HepG2 (cell line): ENCODE results near the gene RRAD. TPM values are rescaled to one million over a fixed set of nuclear protein-coding genes. Genes with fewer than 3 reads are reported as not detected.
A peak's percentile ranks its signal among the peaks of the same experiment; 100 is the strongest.

ENCODE experiments used
- ATAC-seq: fragments of 200-7000 bp; cut with Tn5 transposase; 3 replicates; pipeline ENCODE4 v1.9.1; 2020; ENCODE audit warnings: mild to moderate bottlenecking, moderate library complexity
- BruUV-seq: library from RNA; stranded (reverse); fragments of 400-500 nt; replicated peaks from 2 replicates; lab custom pipeline; 2021; lab: Mats Ljungman, UMichigan
- CTCF ChIA-PET: fragments of 300-600 bp; formaldehyde crosslinking; extraction: SDS; loops from one replicate; lab custom pipeline; 2021; ENCODE audit warnings: low total read pairs, inconsistent platforms, low intra/inter-chr PET ratio; lab: Yijun Ruan, JAX
- POLR2A ChIA-PET: fragments of 350-600 bp; sonication (Branson Sonifier 250); formaldehyde crosslinking; loops from one replicate; lab custom pipeline; 2020; ENCODE audit warnings: antibody characterized with exemption, inconsistent platforms; lab: Yijun Ruan, JAX
- DNase-seq: peaks from one replicate; pipeline ENCODE4 v3.0.0-alpha.2; 2015; ENCODE audit warnings: low spot score
- FAIRE-seq: peaks from 3 replicates; lab custom pipeline; 2011; peaks lifted over from hg19 to GRCh38; lab: Jason Lieb, UNC
- H2AFZ ChIP-seq: one replicate; pipeline ENCODE4 v1.6.1; 2011; ENCODE audit warnings: low read length, inconsistent platforms
- H3K27ac ChIP-seq: fragments of 300-600 bp; 3 replicates; pipeline ENCODE4 v1.8.0; 2011; ENCODE audit warnings: mixed run types, mild to moderate bottlenecking, mixed read lengths, low read length, inconsistent platforms; ENCODE audit not compliant: insufficient read depth; ENCODE audit errors: extremely low read length
- H3K27me3 ChIP-seq, 2 experiments: fragments of 200-600 bp in 1 of 2; 2 replicates in 1 of 2; 3 replicates in 1 of 2; pipeline versions ENCODE4 v1.6.0 to v1.8.0; 2011; ENCODE audit warnings: low read length in 2 of 2, mild to moderate bottlenecking in 2 of 2, moderate library complexity in 2 of 2, inconsistent platforms in 1 of 2; ENCODE audit not compliant: insufficient read depth in 2 of 2, control insufficient read depth in 1 of 2
- H3K36me3 ChIP-seq, 2 experiments: fragments of 200-600 bp in 1 of 2; replicated peaks in 1 of 2; 2 replicates in 1 of 2; 3 replicates in 1 of 2; pipeline versions ENCODE4 v1.5.1 to v1.8.0; 2011; ENCODE audit warnings: low read length in 2 of 2, inconsistent platforms in 1 of 2; ENCODE audit not compliant: insufficient read depth in 2 of 2, control insufficient read depth in 1 of 2
- H3K4me1 ChIP-seq: 2 replicates; pipeline ENCODE4 v1.5.1; 2012; ENCODE audit warnings: low read length, inconsistent platforms; ENCODE audit not compliant: insufficient read depth
- H3K4me2 ChIP-seq: 2 replicates; pipeline ENCODE4 v1.6.0; 2011; ENCODE audit warnings: low read depth, low read length, inconsistent platforms
- H3K4me3 ChIP-seq, 3 experiments: fragments of 200-600 bp in 1 of 3; sonication (generic), shearing (Covaris generic) in 1 of 3; replicated peaks in 1 of 3; 2 replicates each; pipeline ENCODE4 v1.5.1; 2011 to 2016; ENCODE audit warnings: low read length in 3 of 3, inconsistent platforms in 2 of 3, low read depth in 2 of 3, mild to moderate bottlenecking in 2 of 3, control low read depth in 1 of 3, mixed read lengths in 1 of 3; ENCODE audit not compliant: insufficient read depth in 1 of 3
- H3K79me2 ChIP-seq: one replicate; pipeline ENCODE4 v1.6.1; 2011; ENCODE audit warnings: low read length, inconsistent platforms; ENCODE audit not compliant: insufficient read depth
- H3K9ac ChIP-seq: 2 replicates; pipeline ENCODE4 v1.6.0; 2011; ENCODE audit warnings: mild to moderate bottlenecking, low read depth, low read length, inconsistent platforms; ENCODE audit not compliant: insufficient read depth
- H3K9me3 ChIP-seq: 2 replicates; pipeline ENCODE4 v1.5.1; 2012; ENCODE audit warnings: mild to moderate bottlenecking, low read length
- H4K20me1 ChIP-seq: 2 replicates; pipeline ENCODE4 v1.6.0; 2011; ENCODE audit warnings: inconsistent platforms, mild to moderate bottlenecking, low read length, moderate library complexity; ENCODE audit not compliant: insufficient read depth
- ETS1 ChIP-seq: sonication (generic); formaldehyde crosslinking; IDR thresholded peaks from 2 replicates; pipeline ENCODE4 v1.4.0; 2020; ENCODE audit warnings: missing genetic modification reagents
- HDAC1 ChIP-seq: sonication (generic); formaldehyde crosslinking; IDR thresholded peaks from 2 replicates; pipeline ENCODE4 v1.5.1; 2020; ENCODE audit warnings: mild to moderate bottlenecking, missing genetic modification reagents
- HDAC2 ChIP-seq: sonication (generic); formaldehyde crosslinking; IDR thresholded peaks from 2 replicates; pipeline ENCODE4 v1.4.0; 2020; ENCODE audit warnings: missing genetic modification reagents
- PRDM4 ChIP-seq: sonication (generic); formaldehyde crosslinking; IDR thresholded peaks from 2 replicates; pipeline ENCODE4 v1.9.0; 2021; ENCODE audit warnings: missing genetic modification reagents, borderline replicate concordance
- PREB ChIP-seq: sonication (generic); formaldehyde crosslinking; IDR thresholded peaks from 2 replicates; pipeline ENCODE4 v1.4.0; 2020; ENCODE audit warnings: missing genetic modification reagents
- RFXANK ChIP-seq: IDR thresholded peaks from 2 replicates; pipeline ENCODE4 v1.6.1; 2016
- SMC3 ChIP-seq: IDR thresholded peaks from 2 replicates; pipeline ENCODE4 v1.6.1; 2011; ENCODE audit warnings: low read length, improper control_type of control experiment
- SNAPC5 ChIP-seq: sonication (generic); formaldehyde crosslinking; IDR thresholded peaks from 2 replicates; pipeline ENCODE4 v1.8.1; 2023; ENCODE audit warnings: mild to moderate bottlenecking, missing genetic modification reagents, borderline replicate concordance
- SSRP1 ChIP-seq: IDR thresholded peaks from 2 replicates; pipeline ENCODE4 v1.6.1; 2016; ENCODE audit warnings: control low read depth
- THAP7 ChIP-seq: sonication (generic); formaldehyde crosslinking; IDR thresholded peaks from 2 replicates; pipeline ENCODE4 v1.8.1; 2023; ENCODE audit warnings: mild to moderate bottlenecking, missing genetic modification reagents
- ZKSCAN5 ChIP-seq: sonication (generic); formaldehyde crosslinking; IDR thresholded peaks from 2 replicates; pipeline ENCODE4 v1.5.1; 2020; ENCODE audit warnings: mild to moderate bottlenecking, missing genetic modification reagents
- ZMAT3 ChIP-seq: sonication (generic); formaldehyde crosslinking; conservative IDR thresholded peaks from 2 replicates; pipeline ENCODE4 v1.7.0; 2021; ENCODE audit warnings: missing genetic modification reagents
- ZNF101 ChIP-seq: sonication (generic); formaldehyde crosslinking; IDR thresholded peaks from 2 replicates; pipeline ENCODE4 v1.4.0; 2020; ENCODE audit warnings: mild to moderate bottlenecking, low read depth, missing genetic modification reagents, borderline replicate concordance
- ZNF138 ChIP-seq: sonication (generic); formaldehyde crosslinking; IDR thresholded peaks from 2 replicates; pipeline ENCODE4 v1.5.0; 2020; ENCODE audit warnings: mild to moderate bottlenecking, low read depth, missing genetic modification reagents
- ZNF143 ChIP-seq: sonication (generic); formaldehyde crosslinking; IDR thresholded peaks from 2 replicates; pipeline ENCODE4 v1.4.0; 2020; ENCODE audit warnings: missing genetic modification reagents
- ZNF33B ChIP-seq: sonication (generic); formaldehyde crosslinking; IDR thresholded peaks from 2 replicates; pipeline ENCODE4 v1.5.1; 2020; ENCODE audit warnings: mild to moderate bottlenecking, missing genetic modification reagents
- ZNF510 ChIP-seq: sonication (generic); formaldehyde crosslinking; IDR thresholded peaks from 2 replicates; pipeline ENCODE4 v1.4.0; 2020; ENCODE audit warnings: low read depth, mild to moderate bottlenecking, missing genetic modification reagents
- ZNF644 ChIP-seq: IDR thresholded peaks from 2 replicates; pipeline ENCODE4 v1.6.1; 2016; ENCODE audit warnings: low read depth
- ZNF746 ChIP-seq: sonication (generic); formaldehyde crosslinking; IDR thresholded peaks from 2 replicates; pipeline ENCODE4 v1.8.0; 2022; ENCODE audit warnings: mild to moderate bottlenecking, missing genetic modification reagents
- WGBS: methylation state at CpG from one replicate; pipeline ENCODE4 v1.1.6; 2017; ENCODE audit warnings: low lambda C conversion rate; 5-methylcytosine and 5-hydroxymethylcytosine counted together
- in situ Hi-C: cut with HindIII; loops from 2 replicates; pipeline ENCODE4 v1.10.0; 2017; ENCODE audit warnings: low pct_unique_long_range_greater_than_20kb; ENCODE audit not compliant: extremely low pct_ligation_motif_present
- intact Hi-C: fragments of 100-400 bp; cut with micrococcal nuclease; formaldehyde crosslinking; loops from one replicate; pipeline ENCODE4 v1.10.0; 2022; ENCODE audit not compliant: unreplicated experiment
- polyA plus RNA-seq, 8 experiments: library from polyadenylated mRNA; depleted of rRNA in 3 of 8; stranded (reverse) in 7 of 8; unstranded in 1 of 8; fragments of >200 nt; fragmentation: Illumina TruSeq in 4 of 8; extraction: Trizol in 4 of 8; gene quantifications; 2 replicates each; pipeline versions ENCODE4 v1.2.1 to v1.2.3, GENCODE V29; 2011 to 2016; ENCODE audit warnings: low read depth in 4 of 8, missing spikeins in 1 of 8, mixed read lengths in 1 of 8; ENCODE audit not compliant: insufficient read depth in 1 of 8
- total RNA-seq, 5 experiments: library from RNA; depleted of rRNA; stranded (reverse); fragments of >200 nt; fragmentation: Illumina TruSeq; extraction: Trizol; gene quantifications; 2 replicates each; pipeline ENCODE4 v1.2.3, GENCODE V29; 2016; ENCODE audit warnings: low read depth in 1 of 5

RRAD gene
- total and polyA plus RNA-seq, 2 of the 13 experiments (the other 11 are each of a cell fraction or from before 2014, with no cell fraction given), result 0.80 to 1.1 TPM

GRCh38 chr16:66904846-66905632 is 20.3 kb downstream of the RRAD start:
- H3K4me2 ChIP-seq, result peak overlapping the region; percentile 82
- peak overlapping the region; percentile 74 for H3K9ac ChIP-seq
- DNase-seq (peak; percentile 88), FAIRE-seq (peak; percentile 68), ATAC-seq (peak; percentile 40)
- in situ Hi-C loops (loop anchor here (5.0 kb wide), 1 partner anchor 32 kb away; the partner anchor contains the start of gene CES2), intact Hi-C loops (no loop called here)
- no peaks in the 10 kb centered on the region for H3K9me3 ChIP-seq
- no peaks in the 10 kb centered on the region for H4K20me1 ChIP-seq
- peak overlapping the region; percentile 52 to 72 (median 56) for H3K4me3 ChIP-seq
- BruUV-seq, result TSS peak; percentile 81
- H3K4me1 ChIP-seq, result peaks cover 86% of the 10 kb centered on the region
- 4% methylated on average over 16 of the region's 16 CpGs for WGBS
- ChIA-PET CTCF (no interaction called here), POLR2A (interaction anchor here (0.9 to 10.3 kb wide), 18 partner anchors 10 to 265 kb away, joined by 3 to 86 read pairs (median 6); partner anchors contain the start of genes B3GNT9, CDH16, CES2 and CES3)
- H2AFZ ChIP-seq, result no peak overlapping the region
- H3K27me3 ChIP-seq, result no peaks in the 10 kb centered on the region
- no peaks in the 10 kb centered on the region for H3K36me3 ChIP-seq
- H3K79me2 ChIP-seq, result no peaks in the 10 kb centered on the region
- peak overlapping the region; percentile 75 for H3K27ac ChIP-seq
- TF ChIP-seq ZNF644 (CRISPR knock-in tag) (no peak), ZMAT3 (CRISPR knock-in tag) (0 out of 2 replicates have a peak, but pooled peaks have one; percentile 22), ZNF138 (peak; percentile 59; the same call in 1 of the 2 replicates), SMC3 (no peak), ZNF33B (no peak), ETS1 (CRISPR knock-in tag) (0 out of 2 replicates have a peak, but pooled peaks have one; percentile 65), ZNF510 (CRISPR knock-in tag) (no peak), HDAC2 (CRISPR knock-in tag) (peak; percentile 85), SNAPC5 (CRISPR knock-in tag) (no peak), ZNF746 (CRISPR knock-in tag) (peak; percentile 95), SSRP1 (0 out of 2 replicates have a peak, but pooled peaks have one; percentile 43), ZKSCAN5 (CRISPR knock-in tag) (no peak), HDAC1 (peak; percentile 74; the same call in 1 of the 2 replicates), ZNF101 (no peak), RFXANK (CRISPR knock-in tag) (no peak), PRDM4 (no peak), ZNF143 (CRISPR knock-in tag) (no peak), THAP7 (CRISPR knock-in tag) (0 out of 2 replicates have a peak, but pooled peaks have one; percentile 26), PREB (no peak)
